ENCODE results near the gene ARL9. TPM values are rescaled to one million over a fixed set of nuclear protein-coding genes. Genes with fewer than 3 reads are reported as not detected.

ARL9 gene
- total and polyA plus RNA-seq, 9 of the 15 experiments (the other 6 are each of a cell fraction or from before 2014, with no cell fraction given), result 0.10 to 0.15 (median 0.11) TPM; not detected in 6

- TF ChIP-seq MGA (IDR thresholded peaks at IDR 0.05) (peak; percentile 58; the same call in 1 of the 2 replicates), JUND (IDR thresholded peaks at IDR 0.05; ENCODE audit: borderline replicate concordance, low read depth, low read length) (peak; percentile 70; the same call in 1 of the 2 replicates), JUND (tag; IDR thresholded peaks at IDR 0.05; ENCODE audit: borderline replicate concordance, low read depth, low read length) (peak; percentile 22; the same call in 1 of the 3 replicates), MXD1 (CRISPR knock-in tag; IDR thresholded peaks at IDR 0.05; ENCODE audit: borderline replicate concordance, poor library complexity, severe bottlenecking) (peak; percentile 68), NR2C2 (CRISPR knock-in tag; IDR thresholded peaks at IDR 0.05) (peak; percentile 99), NR2C2 (tag; IDR thresholded peaks at IDR 0.05) (peak; percentile 99), KLF16 (IDR thresholded peaks at IDR 0.05) (no peak), HES1 (IDR thresholded peaks at IDR 0.05; ENCODE audit: low read depth) (no peak; the same call in 1 of the 2 replicates), CC2D1A (IDR thresholded peaks at IDR 0.05) (peak; percentile 18; the same call in 1 of the 2 replicates), ZNF384 (IDR thresholded peaks at IDR 0.05; ENCODE audit: low read depth, low read length) (peak; percentile 12; the same call in 1 of the 2 replicates), ZNF445 (CRISPR knock-in tag; IDR thresholded peaks at IDR 0.05; ENCODE audit: low read depth) (peak; percentile 19; the same call in 1 of the 2 replicates), LCOR (CRISPR knock-in tag; IDR thresholded peaks at IDR 0.05) (0 out of 2 replicates have a peak, but pooled peaks have one; percentile 18), ZNF217 (CRISPR knock-in tag; IDR thresholded peaks at IDR 0.05) (no peak), TEAD4 (IDR thresholded peaks at IDR 0.05; ENCODE audit: low read length) (peak; percentile 45; the same call in 1 of the 2 replicates), TEAD4 (CRISPR knock-in tag; IDR thresholded peaks at IDR 0.05; ENCODE audit: borderline replicate concordance) (peak; percentile 54; the same call in 1 of the 2 replicates), POLR2A (conservative IDR thresholded peaks at IDR 0.05) (peak; percentile 96)
These were observed 38.1 kb upstream of the ARL9 start, which contains the start of gene SRP72 (continued) for GRCh38 chr4:56467284-56468096.

Measured in K562 (cell line).